Amniotic stem cell (primary cell): ENCODE data around the gene SH2D5.
"Not testable (repeated sequence)": the region's sequence is repeated elsewhere in the genome, so short reads cannot be mapped to it uniquely, and the experiment has no call there.

Experiments used
- DNase-seq: peaks from one replicate; lab custom pipeline; 2025; lab: John Stamatoyannopoulos, UW

Gene SH2D5

DNA sequence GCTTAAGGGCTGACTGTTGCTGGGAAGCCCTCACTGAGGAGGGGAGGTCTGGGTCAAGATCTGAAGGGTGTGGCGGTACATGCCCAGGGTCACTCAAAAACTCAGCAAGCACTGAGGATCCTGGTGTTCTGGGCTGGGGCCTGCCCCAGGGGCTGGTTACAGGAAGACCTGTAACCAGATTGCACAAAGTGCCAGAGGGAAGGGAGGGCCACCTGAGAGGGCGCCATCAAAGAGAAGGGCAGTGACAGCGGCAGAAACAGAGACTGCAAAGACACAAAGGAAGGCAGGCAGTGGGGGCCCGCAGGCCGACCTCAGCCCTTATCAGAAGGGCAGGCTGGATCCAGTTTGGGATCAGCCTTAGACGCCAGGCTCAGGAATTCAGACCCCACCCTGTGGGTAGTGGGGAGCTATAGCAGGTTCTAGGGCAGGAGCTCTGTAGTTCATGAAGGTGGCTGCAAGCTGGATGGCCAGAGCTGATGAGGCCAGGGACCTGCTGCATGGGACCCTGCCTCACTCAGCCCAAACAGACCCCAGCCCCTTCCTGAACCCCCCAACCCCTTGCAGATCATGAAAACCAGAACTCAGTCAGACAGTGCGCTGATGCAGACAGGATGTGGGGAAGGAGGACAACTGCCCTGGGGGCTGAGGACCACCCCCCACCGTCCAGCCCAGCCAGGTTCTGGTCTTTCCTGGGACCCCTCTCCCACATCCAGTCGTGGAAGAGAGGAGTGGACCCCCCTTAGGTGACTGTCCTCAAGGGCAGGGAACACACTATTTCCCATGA is 3.9 kb downstream of the SH2D5 start:
- no peak for DNase-seq

DNA sequence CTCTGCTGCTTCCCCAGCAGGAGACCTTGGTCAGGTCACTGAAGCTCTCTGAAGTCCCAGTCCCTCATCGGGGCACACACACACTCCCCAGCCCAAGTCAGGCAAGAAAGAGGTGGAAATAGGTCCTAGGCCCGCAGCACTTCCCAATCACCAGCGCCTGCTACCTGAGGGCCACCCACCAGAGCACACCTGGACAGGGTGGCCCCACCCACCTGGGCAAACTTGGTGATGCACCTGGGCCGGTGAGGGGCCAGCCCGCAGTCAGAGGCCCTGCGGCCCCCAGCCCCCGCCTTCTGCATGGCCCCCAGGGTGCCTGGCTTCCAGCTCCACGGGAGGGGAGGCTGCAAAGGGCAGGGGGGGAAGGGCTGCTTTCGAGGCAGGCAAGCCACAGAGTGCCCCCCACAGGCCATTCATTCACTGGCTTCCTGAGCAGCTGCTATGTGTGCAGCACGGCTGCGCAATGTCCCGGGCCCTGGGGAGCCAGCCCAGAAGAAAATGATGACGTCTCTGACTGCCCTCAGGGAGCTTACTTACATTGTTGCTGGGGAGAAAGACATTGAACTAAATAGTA is 4.7 kb downstream of the SH2D5 start:
- no peak for DNase-seq

DNA sequence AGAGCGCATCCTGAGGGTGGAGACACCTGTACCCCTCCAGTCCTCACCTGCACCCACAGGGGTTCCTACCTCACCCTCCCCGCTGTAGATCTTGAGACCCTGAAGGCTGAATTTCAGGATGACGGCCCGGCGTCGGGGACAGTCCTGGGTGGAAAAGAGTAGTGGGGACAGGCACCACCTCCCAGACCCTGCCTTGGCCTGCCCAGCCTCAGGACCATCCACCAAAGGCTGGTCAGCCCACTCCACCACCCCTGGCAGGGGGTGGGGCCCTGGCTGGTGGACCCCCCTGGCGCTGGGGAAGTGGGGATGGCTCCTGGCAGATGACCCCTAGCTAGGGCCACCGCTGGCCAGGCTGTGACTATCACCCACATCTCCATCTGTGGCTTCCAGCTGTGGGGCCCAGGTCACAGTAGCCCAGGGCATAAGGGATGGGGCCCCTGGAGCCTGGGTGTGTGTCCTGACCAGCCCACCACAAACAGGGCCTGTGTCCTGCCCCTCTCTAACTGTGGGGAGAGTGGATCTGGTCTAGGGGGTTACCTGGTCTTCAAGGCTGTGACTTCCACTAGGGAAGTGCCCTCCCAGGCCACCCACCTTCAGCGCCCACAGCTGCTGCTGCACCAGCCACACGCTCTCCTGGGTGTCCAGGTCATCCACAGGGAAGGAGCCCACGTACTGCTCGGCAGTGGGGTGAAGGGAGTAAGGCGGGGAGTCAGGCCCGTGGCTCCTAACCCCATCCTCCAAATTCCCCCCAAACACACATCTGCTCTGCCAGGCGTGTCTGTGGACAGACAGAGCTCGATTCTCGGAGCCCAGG is 5.4 kb downstream of the SH2D5 start:
- DNase-seq, result no peak

DNA sequence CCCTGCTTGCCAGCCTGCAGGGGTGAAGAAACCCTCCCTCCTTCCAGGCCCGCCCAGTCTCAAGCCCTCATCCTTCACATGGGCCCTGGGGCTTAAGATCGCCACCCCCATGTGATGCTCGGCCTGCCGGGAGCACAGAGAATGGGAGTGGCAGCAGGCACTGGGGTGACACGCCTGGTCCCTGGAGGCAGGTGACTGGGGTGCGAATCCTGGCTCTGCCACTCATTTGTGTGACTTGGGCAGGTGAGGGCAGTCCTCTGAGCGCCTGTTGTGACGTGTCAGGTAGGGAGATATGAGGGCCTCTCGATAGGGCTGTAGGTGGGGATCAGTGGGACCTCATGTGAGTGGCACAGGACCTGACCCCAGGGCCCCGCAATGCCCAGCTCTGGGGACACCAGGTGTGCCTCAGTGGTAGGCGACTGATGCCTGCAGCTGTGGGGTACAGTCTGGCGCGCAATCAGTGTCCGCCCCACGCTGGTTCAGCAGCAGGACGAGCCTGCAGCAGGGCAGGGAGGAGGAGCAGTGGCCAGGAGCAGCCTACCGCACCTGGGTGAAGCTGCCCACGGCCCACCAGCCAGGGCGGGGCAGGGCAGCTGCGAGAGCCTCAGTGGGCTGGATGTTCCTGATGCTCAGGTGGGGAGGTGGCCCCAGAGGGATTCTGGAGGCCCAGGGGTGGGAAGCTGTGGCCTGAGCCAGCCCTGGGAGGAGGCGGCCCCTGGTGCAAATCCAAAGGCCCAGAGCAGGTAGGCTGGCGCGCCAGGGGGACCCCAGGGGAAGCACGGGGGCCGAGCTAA is 6.2 kb downstream of the SH2D5 start:
- no peak for DNase-seq

- DNase-seq, result no peak
Observed at GRCh38 chr1:20725189-20726117, 7.0 kb downstream of the SH2D5 start.

- DNase-seq, result no peak
Observed at GRCh38 chr1:20724364-20725188, 7.9 kb downstream of the SH2D5 start.

DNA sequence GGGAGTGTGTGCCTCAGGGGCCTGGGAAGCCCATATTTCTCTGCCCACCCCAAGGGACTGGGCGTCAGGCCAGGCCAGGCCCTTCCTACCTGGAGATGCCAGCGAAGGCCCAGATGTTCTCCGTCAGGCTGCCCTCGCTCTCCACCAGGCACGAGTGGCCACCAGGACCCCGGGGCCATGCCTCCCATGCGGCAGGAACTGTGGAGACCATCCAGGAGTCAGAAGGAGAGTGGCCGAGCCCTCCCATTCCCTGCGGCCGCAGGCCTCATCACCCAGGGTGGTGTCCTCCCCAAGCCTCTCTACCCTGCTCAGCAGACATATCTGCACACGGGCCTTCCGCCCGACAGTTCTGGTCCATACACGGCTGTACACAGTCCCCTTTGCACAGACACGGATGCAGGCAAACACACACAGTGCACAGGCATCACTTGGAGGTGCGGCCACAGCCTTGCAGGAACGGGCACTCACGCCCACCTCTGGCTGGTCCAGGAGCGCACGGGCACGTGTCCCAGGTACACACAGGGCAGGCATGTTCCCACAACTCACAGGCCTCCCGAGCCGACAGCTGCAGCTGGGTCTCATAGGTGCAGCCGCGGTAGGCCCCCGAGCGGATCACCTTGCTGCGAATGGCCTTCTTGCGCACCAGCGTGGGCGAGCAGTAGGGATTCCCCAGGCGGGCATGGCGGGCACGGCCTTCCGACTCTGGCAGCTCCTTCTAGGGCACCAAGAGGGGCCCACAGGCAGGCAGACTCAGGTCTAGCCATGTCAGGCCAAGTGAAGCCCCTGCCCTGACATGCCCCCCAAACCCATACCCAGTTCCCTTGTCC is 8.8 kb downstream of the SH2D5 start:
- DNase-seq, result no peak

DNA sequence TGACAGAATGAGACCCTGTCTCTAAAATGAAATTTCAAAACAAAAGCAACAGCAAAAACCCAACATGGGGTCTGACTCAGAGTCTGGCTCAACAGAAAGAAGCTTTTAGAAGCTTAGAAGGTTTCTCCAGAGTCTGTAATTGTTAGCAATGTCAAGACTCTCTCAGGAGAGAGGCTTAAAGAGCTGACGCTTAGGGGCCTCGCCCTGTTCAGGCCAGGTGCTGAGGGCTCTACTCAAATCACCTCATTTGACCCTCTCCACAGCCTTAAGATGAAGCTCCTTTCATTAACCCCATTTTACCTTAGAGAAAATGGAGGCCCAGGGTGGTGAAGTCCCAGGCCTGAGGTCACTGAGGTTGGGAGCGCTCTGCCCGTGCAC is 9.4 kb downstream of the SH2D5 start:
- no peak for DNase-seq

- DNase-seq, result no peak
Observed at GRCh38 chr1:20721117-20722061, 11.1 kb downstream of the SH2D5 start.

DNA sequence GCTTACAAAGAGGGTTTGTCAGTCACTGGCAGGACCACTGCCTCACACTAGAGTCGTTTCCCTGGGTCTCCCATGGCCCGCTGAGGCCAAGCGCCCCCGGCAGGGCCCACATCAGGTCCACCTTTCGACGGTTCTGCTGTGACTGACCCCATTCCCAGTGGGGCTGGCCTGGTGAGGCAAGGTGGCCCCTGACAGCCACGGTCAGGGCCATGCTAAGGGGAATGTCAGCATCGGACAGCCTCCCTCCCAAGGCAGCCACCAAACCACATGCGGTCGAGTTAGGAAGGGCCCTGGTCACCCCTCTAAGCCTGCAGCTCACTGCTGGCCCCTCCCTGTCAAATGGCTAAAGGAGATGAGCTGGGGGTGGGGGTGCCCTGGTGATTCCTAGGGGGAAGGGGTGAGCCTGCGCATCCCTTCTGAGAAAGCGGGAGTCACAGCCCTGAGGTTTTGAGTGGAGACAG is 11.8 kb downstream of the SH2D5 start:
- no peak for DNase-seq

- no peak for DNase-seq
Observed at GRCh38 chr1:20719871-20720620, 12.5 kb downstream of the SH2D5 start.

DNA sequence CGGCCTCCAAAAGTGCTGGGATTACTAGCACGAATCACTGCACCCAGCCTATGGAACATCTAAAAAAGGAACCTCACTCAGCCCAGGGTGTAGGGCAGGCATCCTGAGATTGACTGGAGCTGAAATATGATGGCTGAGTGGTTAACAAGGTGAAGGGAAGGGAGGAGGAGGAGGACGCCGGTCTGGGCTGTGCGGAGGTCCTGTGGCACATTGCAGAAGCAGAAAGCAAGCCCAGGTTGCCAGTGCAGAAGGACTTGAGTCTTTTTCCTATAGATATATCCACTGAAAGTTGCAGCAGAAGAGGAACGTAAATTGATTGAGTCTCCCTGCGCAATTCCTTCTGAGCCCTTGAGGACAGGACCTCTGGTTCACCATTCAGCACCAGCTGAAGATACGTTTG is 13.2 kb downstream of the SH2D5 start:
- DNase-seq, result no peak

- not testable (repeated sequence) for DNase-seq
Observed at GRCh38 chr1:20718343-20718882, 14.1 kb downstream of the SH2D5 start.

DNA sequence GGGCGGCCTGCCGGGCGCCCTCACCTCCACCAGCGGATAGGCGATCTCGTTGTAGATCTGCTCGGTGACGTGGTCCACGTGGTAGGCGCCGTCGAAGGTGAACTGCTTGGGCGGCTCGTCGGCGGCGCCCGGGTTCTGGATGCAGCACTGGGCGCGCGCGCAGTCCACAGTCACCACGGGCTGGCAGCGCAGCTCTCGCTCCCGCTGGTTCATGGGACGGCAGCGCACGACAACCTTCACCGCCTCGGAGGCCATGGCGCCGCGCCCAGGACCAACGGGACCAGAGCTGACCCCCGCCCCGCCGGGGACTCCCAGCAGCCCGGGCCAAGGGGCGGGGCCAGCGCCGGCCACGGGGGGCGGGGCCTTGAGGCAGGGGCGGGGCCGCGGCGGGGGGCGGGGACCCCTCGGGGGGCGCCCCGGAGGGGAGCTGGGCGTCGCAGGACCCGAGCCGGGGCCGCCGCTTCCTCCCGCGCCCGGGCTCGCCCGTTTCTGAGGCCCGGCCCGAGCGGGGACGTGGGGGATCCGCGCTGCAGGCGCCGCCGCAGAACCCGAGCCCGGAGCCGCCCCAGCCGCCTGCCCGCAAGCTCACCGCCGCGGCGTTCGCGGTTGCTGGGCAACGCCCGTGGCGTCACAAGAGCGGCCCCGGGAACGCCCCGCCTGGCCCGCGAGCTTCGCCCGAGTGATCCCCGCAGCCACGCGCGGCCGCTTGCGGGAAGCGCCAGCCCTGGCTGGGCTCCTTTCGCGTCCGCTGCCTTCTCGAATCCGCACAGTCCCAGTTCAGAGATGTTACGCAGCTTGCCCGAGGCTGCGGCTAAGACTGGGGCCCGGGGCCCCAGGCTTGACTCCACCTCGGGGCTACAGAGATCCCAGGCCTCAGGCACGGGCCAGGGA is 14.8 kb downstream of the SH2D5 start, which contains the start of gene KIF17:
Gene KIF17 (minus strand): TSS at position 556 of the 891 bp plus-strand sequence. CDS start 301 bp downstream, at position 255.
- peak; percentile 67 for DNase-seq

DNA sequence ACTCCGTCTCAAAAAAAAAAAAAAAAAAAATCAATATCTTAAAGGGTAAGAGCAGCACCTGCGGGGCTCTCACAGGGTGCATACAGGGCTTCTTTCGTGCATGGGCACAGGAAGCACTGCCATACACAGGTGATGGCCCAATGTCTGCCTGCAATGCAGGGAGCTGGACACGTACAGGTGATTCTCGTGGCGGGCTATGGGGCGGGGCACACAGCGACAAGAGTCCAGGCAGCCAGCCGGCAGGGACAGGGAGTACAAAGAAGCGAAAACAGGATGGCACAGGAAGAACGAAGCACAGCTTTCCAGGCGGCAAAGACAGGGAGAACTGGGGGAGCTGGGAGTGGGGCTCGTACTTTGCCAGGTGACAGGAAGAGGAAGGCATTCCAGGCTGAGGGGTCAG is 16.3 kb downstream of the SH2D5 start:
- DNase-seq, result no peak

DNA sequence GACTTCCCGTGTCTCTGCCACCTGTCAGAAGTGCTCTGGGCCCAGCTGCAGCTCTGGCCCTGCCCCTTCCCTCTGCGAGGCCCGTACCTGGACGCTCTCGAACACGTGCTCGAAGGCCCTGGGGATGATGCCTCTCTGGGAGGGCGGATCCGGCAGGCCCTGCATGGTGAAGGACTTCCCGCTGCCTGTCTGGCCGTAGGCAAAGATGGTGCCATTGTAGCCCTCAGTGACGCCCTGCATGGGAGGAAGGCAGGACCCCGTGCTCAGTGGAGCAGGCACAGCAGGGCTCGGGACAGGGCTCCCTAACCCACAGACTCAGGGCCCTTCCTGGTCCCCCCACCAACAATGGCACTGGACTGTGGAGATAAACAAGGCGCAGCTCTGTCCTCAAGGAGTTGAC is 17.1 kb downstream of the SH2D5 start:
- DNase-seq, result no peak
